Measurements from ENCODE around the gene IRX6. TPM values are rescaled to one million over a fixed set of nuclear protein-coding genes. Genes with fewer than 3 reads are reported as not detected.

Gene IRX6
- total RNA-seq, 2 experiments from 2014 or later, result not detected

GRCh38 chr16:55291847-55292246 lies 32.2 kb upstream of the IRX6 start:
- ATAC-seq, result no peak
- H3K9me3 Mint-ChIP-seq (ENCODE audit: insufficient read depth), result peaks cover 3% of the 10 kb centered on the region
- no peak overlapping the region for H3K27ac Mint-ChIP-seq
- H3K27me3 Mint-ChIP-seq (ENCODE audit: low read depth), result no peaks in the 10 kb centered on the region
- no peaks in the 10 kb centered on the region for H3K4me1 Mint-ChIP-seq (ENCODE audit: low read depth)
- POLR2A ChIA-PET, result no interaction called here
- no peak overlapping the region for H3K4me3 Mint-ChIP-seq
- DNase-seq, result no peak
- CTCF ChIA-PET, result no interaction called here
- H3K36me3 Mint-ChIP-seq (ENCODE audit: low read depth), result no peaks in the 10 kb centered on the region

GRCh38 chr16:55292491-55292890 lies 31.5 kb upstream of the IRX6 start:
- POLR2A ChIA-PET, result no interaction called here
- DNase-seq (no peak), ATAC-seq (no peak)
- Mint-ChIP-seq H3K4me1 (ENCODE audit: low read depth) (no peaks in the 10 kb centered on the region), H3K27ac (no peak overlapping the region), H3K4me3 (no peak overlapping the region), H3K27me3 (ENCODE audit: low read depth) (no peaks in the 10 kb centered on the region), H3K9me3 (ENCODE audit: insufficient read depth) (peaks cover 3% of the 10 kb centered on the region), H3K36me3 (ENCODE audit: low read depth) (no peaks in the 10 kb centered on the region)
- CTCF ChIA-PET, result no interaction called here

GRCh38 chr16:55294129-55294528 lies 29.9 kb upstream of the IRX6 start:
- Mint-ChIP-seq H3K4me3 (no peak overlapping the region), H3K27me3 (ENCODE audit: low read depth) (no peaks in the 10 kb centered on the region), H3K4me1 (ENCODE audit: low read depth) (no peaks in the 10 kb centered on the region), H3K36me3 (ENCODE audit: low read depth) (no peaks in the 10 kb centered on the region), H3K9me3 (ENCODE audit: insufficient read depth) (no peaks in the 10 kb centered on the region), H3K27ac (no peak overlapping the region)
- ChIA-PET POLR2A (no interaction called here), CTCF (no interaction called here)
- DNase-seq, result no peak
- ATAC-seq, result no peak

- no peak overlapping the region for H3K27ac Mint-ChIP-seq
- no peak overlapping the region for H3K4me3 Mint-ChIP-seq
- no peak for DNase-seq
- H3K9me3 Mint-ChIP-seq (ENCODE audit: insufficient read depth), result no peaks in the 10 kb centered on the region
- no peaks in the 10 kb centered on the region for H3K27me3 Mint-ChIP-seq (ENCODE audit: low read depth)
- ATAC-seq, result no peak
- H3K36me3 Mint-ChIP-seq (ENCODE audit: low read depth), result no peaks in the 10 kb centered on the region
- ChIA-PET CTCF (no interaction called here), POLR2A (no interaction called here)
- H3K4me1 Mint-ChIP-seq (ENCODE audit: low read depth), result no peaks in the 10 kb centered on the region
Measured at GRCh38 chr16:55294931-55295342, 29.1 kb upstream of the IRX6 start.

- Mint-ChIP-seq H3K27me3 (ENCODE audit: low read depth) (no peaks in the 10 kb centered on the region), H3K4me1 (ENCODE audit: low read depth) (no peaks in the 10 kb centered on the region), H3K27ac (no peak overlapping the region), H3K9me3 (ENCODE audit: insufficient read depth) (no peaks in the 10 kb centered on the region), H3K36me3 (ENCODE audit: low read depth) (no peaks in the 10 kb centered on the region), H3K4me3 (no peak overlapping the region)
- ChIA-PET POLR2A (no interaction called here), CTCF (interaction anchor here (1.1 kb wide), 1 partner anchor 40 kb away, joined by 3 read pairs; no protein-coding TSS in a partner anchor)
- DNase-seq (no peak), ATAC-seq (no peak)
Measured at GRCh38 chr16:55297062-55297909, 26.7 kb upstream of the IRX6 start.

GRCh38 chr16:55297910-55298479 lies 26.0 kb upstream of the IRX6 start:
- no peak for ATAC-seq
- ChIA-PET POLR2A (no interaction called here), CTCF (no interaction called here)
- Mint-ChIP-seq H3K4me3 (no peak overlapping the region), H3K27ac (no peak overlapping the region), H3K4me1 (ENCODE audit: low read depth) (no peaks in the 10 kb centered on the region), H3K9me3 (ENCODE audit: insufficient read depth) (no peaks in the 10 kb centered on the region), H3K27me3 (ENCODE audit: low read depth) (no peaks in the 10 kb centered on the region), H3K36me3 (ENCODE audit: low read depth) (no peaks in the 10 kb centered on the region)
- DNase-seq, result no peak

GRCh38 chr16:55301385-55302008 lies 22.5 kb upstream of the IRX6 start:
- ATAC-seq, result no peak
- H3K27ac Mint-ChIP-seq, result no peak overlapping the region
- ChIA-PET CTCF (no interaction called here), POLR2A (no interaction called here)
- H3K4me3 Mint-ChIP-seq, result no peak overlapping the region
- no peaks in the 10 kb centered on the region for H3K4me1 Mint-ChIP-seq (ENCODE audit: low read depth)
- H3K27me3 Mint-ChIP-seq (ENCODE audit: low read depth), result no peaks in the 10 kb centered on the region
- H3K9me3 Mint-ChIP-seq (ENCODE audit: insufficient read depth), result no peaks in the 10 kb centered on the region
- no peaks in the 10 kb centered on the region for H3K36me3 Mint-ChIP-seq (ENCODE audit: low read depth)
- no peak for DNase-seq

- no peaks in the 10 kb centered on the region for H3K27me3 Mint-ChIP-seq (ENCODE audit: low read depth)
- no peaks in the 10 kb centered on the region for H3K36me3 Mint-ChIP-seq (ENCODE audit: low read depth)
- ChIA-PET POLR2A (no interaction called here), CTCF (no interaction called here)
- H3K4me3 Mint-ChIP-seq, result no peak overlapping the region
- H3K27ac Mint-ChIP-seq, result no peak overlapping the region
- ATAC-seq, result no peak
- no peak for DNase-seq
- no peaks in the 10 kb centered on the region for H3K4me1 Mint-ChIP-seq (ENCODE audit: low read depth)
- no peaks in the 10 kb centered on the region for H3K9me3 Mint-ChIP-seq (ENCODE audit: insufficient read depth)
Measured at GRCh38 chr16:55302635-55303034, 21.4 kb upstream of the IRX6 start.

- DNase-seq (no peak), ATAC-seq (no peak)
- H3K27ac Mint-ChIP-seq, result no peak overlapping the region
- no peaks in the 10 kb centered on the region for H3K36me3 Mint-ChIP-seq (ENCODE audit: low read depth)
- H3K4me3 Mint-ChIP-seq, result no peak overlapping the region
- ChIA-PET CTCF (no interaction called here), POLR2A (no interaction called here)
- no peaks in the 10 kb centered on the region for H3K9me3 Mint-ChIP-seq (ENCODE audit: insufficient read depth)
- H3K4me1 Mint-ChIP-seq (ENCODE audit: low read depth), result no peaks in the 10 kb centered on the region
- no peaks in the 10 kb centered on the region for H3K27me3 Mint-ChIP-seq (ENCODE audit: low read depth)
Measured at GRCh38 chr16:55308973-55309372, 15.0 kb upstream of the IRX6 start.

- DNase-seq (no peak), ATAC-seq (no peak)
- Mint-ChIP-seq H3K4me3 (no peak overlapping the region), H3K27me3 (ENCODE audit: low read depth) (peaks cover 22% of the 10 kb centered on the region), H3K9me3 (ENCODE audit: insufficient read depth) (no peaks in the 10 kb centered on the region), H3K27ac (no peak overlapping the region), H3K4me1 (ENCODE audit: low read depth) (no peaks in the 10 kb centered on the region), H3K36me3 (ENCODE audit: low read depth) (no peaks in the 10 kb centered on the region)
- ChIA-PET CTCF (interaction anchor here (1.0 kb wide), 1 partner anchor 12 kb away, joined by 3 read pairs; no protein-coding TSS in a partner anchor), POLR2A (no interaction called here)
Measured at GRCh38 chr16:55322327-55322726, 1.7 kb upstream of the IRX6 start.

GRCh38 chr16:55324285-55325079 lies 479 bp downstream of the IRX6 start:
- Mint-ChIP-seq H3K36me3 (ENCODE audit: low read depth) (no peaks in the 10 kb centered on the region), H3K27me3 (ENCODE audit: low read depth) (peaks cover 36% of the 10 kb centered on the region), H3K27ac (no peak overlapping the region), H3K4me3 (no peak overlapping the region), H3K4me1 (ENCODE audit: low read depth) (no peaks in the 10 kb centered on the region), H3K9me3 (ENCODE audit: insufficient read depth) (no peaks in the 10 kb centered on the region)
- CTCF ChIA-PET, result no interaction called here
- POLR2A ChIA-PET, result no interaction called here
- no peak for DNase-seq
- no peak for ATAC-seq

GRCh38 chr16:55325080-55325447 lies 1.1 kb downstream of the IRX6 start:
- H3K4me1 Mint-ChIP-seq (ENCODE audit: low read depth), result no peaks in the 10 kb centered on the region
- CTCF ChIA-PET, result no interaction called here
- peaks cover 42% of the 10 kb centered on the region for H3K27me3 Mint-ChIP-seq (ENCODE audit: low read depth)
- H3K9me3 Mint-ChIP-seq (ENCODE audit: insufficient read depth), result no peaks in the 10 kb centered on the region
- H3K4me3 Mint-ChIP-seq, result no peak overlapping the region
- POLR2A ChIA-PET, result no interaction called here
- ATAC-seq (no peak), DNase-seq (no peak)
- no peaks in the 10 kb centered on the region for H3K36me3 Mint-ChIP-seq (ENCODE audit: low read depth)
- H3K27ac Mint-ChIP-seq, result no peak overlapping the region
